ENCODE measurements around the gene PGAP1. TPM values are rescaled to one million over a fixed set of nuclear protein-coding genes. Genes with fewer than 3 reads are reported as not detected.

The PGAP1 gene
- total RNA-seq, 1 experiment from 2014 or later, result 21.0 TPM

DNA sequence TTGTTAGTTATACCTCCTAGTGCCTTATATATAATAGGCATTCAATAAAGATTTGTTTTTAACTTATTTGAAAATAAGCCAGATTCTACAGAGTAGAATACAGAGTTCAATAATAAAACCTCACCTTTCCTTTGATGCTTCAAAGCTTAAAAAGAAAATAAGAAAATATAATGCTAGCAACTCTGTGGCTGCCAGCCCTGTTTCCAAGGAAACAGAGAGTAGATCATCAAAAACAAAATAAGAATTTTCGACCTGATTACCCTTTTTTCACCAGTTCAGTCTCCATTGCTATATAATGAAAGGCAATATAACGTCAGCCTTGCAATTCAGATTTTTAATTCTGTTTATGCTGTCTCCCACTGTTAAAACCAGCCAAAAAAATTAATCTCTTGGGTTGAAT is 8.9 kb upstream of the PGAP1 start:
- TF ChIP-seq CTCF (conservative IDR thresholded peaks at IDR 0.05), result no peak
- no peak overlapping the region for H3K9ac ChIP-seq (ENCODE audit: extremely low read depth, insufficient read length, low read length)
- no peak overlapping the region for H2BK20ac ChIP-seq (ENCODE audit: low read depth, low read length, poor library complexity, severe bottlenecking)
- H3K79me1 ChIP-seq (ENCODE audit: insufficient read depth, low read depth, low read length, poor library complexity, severe bottlenecking), result no peaks in the 10 kb centered on the region
- no peaks in the 10 kb centered on the region for H3K27me3 ChIP-seq (ENCODE audit: insufficient read depth, low read length)
- no peaks in the 10 kb centered on the region for H3K9me3 ChIP-seq (ENCODE audit: control insufficient read depth, low read depth, low read length)
- no peak overlapping the region for H3K56ac ChIP-seq (ENCODE audit: insufficient read length, low read depth, low read length)
- no peak overlapping the region for H2AFZ ChIP-seq (ENCODE audit: low read length)
- no peak overlapping the region for H2BK120ac ChIP-seq (ENCODE audit: low read depth, low read length, poor library complexity, severe bottlenecking)
- Mint-ChIP-seq H3K27ac (no peak overlapping the region), H3K9me3 (no peaks in the 10 kb centered on the region), H3K36me3 (ENCODE audit: insufficient read depth in 1 of 3, low read depth in 3 of 3) (no peaks in the 10 kb centered on the region), H3K27me3 (ENCODE audit: low read depth) (no peaks in the 10 kb centered on the region), H3K4me1 (no peaks in the 10 kb centered on the region), H3K4me3 (no peak overlapping the region)
- DNase-seq, result no peak
- H3K79me2 ChIP-seq (ENCODE audit: insufficient read depth, low read length), result no peaks in the 10 kb centered on the region
- H3K4me2 ChIP-seq (ENCODE audit: insufficient read depth, insufficient read length, low read length), result no peak overlapping the region
- H3K4me1 ChIP-seq (ENCODE audit: insufficient read depth, low read length), result no peaks in the 10 kb centered on the region
- H2BK12ac ChIP-seq (ENCODE audit: insufficient read length, low read depth, low read length), result no peak overlapping the region
- H3K23ac ChIP-seq (ENCODE audit: insufficient read length, low read depth, low read length), result no peak overlapping the region
- no CpG with 5 or more reads among the region's 2 CpGs for WGBS (ENCODE audit: extremely low coverage, insufficient read length, low lambda C conversion rate)
- H3K23me2 ChIP-seq (ENCODE audit: insufficient read length, low read depth, low read length, poor library complexity, severe bottlenecking), result no peaks in the 10 kb centered on the region
- no peak overlapping the region for H3T11ph ChIP-seq (ENCODE audit: low read length)
- no peak overlapping the region for H3K14ac ChIP-seq (ENCODE audit: insufficient read depth, low read length)
- no peak overlapping the region for H2AK5ac ChIP-seq (ENCODE audit: insufficient read length, low read length)
- H4K8ac ChIP-seq (replicated peaks; ENCODE audit: insufficient read length, low read depth, low read length), result no peak overlapping the region
- H2BK5ac ChIP-seq (ENCODE audit: insufficient read length, low read length), result no peak overlapping the region
- no peak overlapping the region for H2BK15ac ChIP-seq (ENCODE audit: low read depth, low read length)
- H3K27ac ChIP-seq (ENCODE audit: insufficient read length, low read depth, low read length), result no peak overlapping the region
- H4K20me1 ChIP-seq (ENCODE audit: control insufficient read depth, insufficient read depth, insufficient read length), result no peaks in the 10 kb centered on the region
- no peak overlapping the region for H3K4ac ChIP-seq (ENCODE audit: low read depth, low read length)
- no peak overlapping the region for H4K91ac ChIP-seq (ENCODE audit: insufficient read length, low read depth, low read length)
- no peak overlapping the region for H3K18ac ChIP-seq (ENCODE audit: insufficient read length, low read depth, low read length)
- no peak overlapping the region for H4K5ac ChIP-seq (ENCODE audit: insufficient read length, low read depth, low read length)
